T-helper 1 cell (primary cell): ENCODE results near the gene LRRC4C.

Experiments used
- DNase-seq, 5 donors: peaks; one replicate each; pipeline ENCODE4 v3.0.0-alpha.2; 2012 to 2020

Gene LRRC4C

DNA sequence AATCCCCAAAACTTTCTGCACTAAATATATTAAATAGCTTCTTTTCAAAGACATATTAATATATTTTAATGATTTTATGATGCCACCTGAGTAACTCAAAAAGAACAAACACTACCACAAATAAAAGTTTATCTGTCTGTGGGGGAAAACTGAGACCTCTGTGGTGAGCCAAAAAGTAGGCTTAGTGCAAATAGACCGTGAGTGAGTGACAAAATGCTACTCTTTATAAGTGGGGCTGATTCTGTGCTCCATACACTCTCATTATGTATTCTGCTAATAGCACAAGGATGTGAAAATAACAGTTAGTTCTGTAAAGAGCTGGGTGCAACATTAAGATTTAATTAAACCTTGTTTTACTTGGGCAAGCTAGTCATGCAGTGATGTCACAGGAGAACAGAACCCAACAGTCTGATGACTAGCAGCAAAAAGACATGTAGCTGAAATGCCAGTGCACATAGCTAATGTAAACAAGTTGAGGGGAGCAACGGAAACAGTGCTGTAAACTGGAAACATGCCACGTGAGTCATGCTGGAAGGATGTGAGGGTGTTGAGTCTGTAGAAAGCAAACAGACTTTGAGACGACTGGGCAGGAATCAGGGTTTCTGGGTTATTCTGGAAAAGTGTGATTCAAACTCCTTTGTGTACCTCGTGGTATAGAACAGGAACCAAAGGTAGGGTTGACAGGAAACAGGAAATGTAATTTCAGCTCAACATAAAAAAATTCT, 1130.4 kb downstream of the LRRC4C start:
- no peak for DNase-seq

DNA sequence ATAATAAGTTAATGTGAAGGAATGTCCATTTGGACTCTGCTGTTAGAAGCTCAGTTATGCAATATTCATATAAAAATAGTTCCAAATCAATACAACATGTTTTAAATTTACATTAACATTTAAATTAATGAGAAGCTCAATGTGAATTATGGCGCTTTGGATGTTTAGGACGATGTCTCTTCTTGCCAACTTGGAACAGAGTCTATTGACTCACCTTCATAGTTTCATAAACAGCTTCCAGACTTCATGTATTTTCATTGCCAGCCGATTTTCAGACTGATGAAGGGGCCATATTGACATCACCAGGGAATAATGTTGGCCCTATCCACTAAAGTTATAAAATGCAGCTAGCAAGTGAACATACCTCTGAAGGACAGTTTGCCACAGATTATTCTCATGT, 1136.2 kb downstream of the LRRC4C start:
- no peak for DNase-seq

DNA sequence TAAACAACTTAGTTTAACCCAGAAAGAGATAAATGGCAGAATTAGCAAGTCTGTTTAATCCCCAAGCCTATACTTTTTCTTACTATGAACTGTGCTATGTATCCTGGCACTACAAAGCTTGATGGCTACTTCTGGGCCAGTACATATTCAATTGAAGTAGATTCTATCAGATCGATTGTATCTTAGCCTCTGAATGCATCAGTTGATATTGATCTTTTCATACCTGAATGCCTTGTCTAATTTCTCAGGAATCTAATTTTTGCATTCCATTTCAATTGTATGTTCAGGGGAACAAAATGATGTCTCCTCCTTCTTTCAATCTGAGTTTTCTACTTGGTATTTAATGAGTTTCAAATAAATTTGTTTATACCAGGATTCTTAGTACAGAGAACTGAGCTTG, 1137.9 kb downstream of the LRRC4C start:
- DNase-seq: no peak

DNA sequence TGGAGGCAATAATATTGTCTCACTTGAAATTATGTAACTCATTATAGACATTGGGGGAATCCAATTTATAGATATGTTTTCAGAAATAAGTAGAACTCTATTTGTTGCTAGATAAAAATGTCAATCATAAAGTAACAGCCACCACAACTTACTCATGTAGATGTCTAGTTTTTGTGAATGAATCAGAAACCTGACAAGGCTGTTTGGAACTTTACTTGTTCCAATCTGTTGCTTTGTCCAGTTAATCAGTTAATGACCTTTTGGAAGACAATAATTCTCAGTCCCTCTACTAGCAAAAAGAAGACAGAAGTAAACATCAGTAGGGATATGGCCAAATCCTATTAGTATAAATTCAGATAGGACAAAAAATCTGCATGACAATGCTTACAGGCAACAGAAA, 1143.3 kb downstream of the LRRC4C start:
- no peak for DNase-seq

DNA sequence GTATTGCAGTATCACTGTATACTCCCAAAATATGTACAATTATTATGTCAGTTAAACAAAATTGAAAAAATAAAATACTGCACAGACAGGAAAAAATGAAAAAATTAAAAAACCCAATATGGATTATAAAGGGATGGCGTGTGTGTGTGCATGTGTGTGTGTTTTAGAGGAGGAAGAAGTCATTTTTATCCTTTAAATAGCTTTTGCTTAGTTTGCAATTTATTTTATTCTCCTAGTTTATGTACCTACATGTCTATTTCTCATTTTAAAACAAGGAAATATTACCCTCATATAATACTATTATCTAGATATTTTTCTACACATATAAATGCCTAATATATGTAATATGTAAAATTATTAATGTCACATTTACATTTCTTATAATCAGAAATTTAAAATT, 1144.3 kb downstream of the LRRC4C start:
- no peak for DNase-seq

DNA sequence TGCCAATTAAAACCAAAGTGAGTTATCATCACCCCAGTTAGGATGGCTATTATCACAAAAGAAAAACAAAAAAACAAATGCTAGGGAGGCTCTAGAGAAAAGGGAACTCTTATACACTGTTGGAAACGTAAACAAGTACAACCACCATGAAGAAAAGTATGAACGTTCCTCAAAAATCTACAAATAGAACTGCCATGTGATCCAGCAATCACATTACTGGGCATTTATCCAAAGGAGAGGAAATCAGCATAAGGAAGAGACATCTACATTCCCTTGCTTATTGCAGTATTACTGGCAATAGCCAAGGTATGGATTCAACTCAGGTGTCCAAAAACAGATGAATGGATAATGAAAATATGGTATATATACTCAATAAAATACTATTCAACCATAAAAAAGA, 1145.1 kb downstream of the LRRC4C start:
- DNase-seq: no peak

DNA sequence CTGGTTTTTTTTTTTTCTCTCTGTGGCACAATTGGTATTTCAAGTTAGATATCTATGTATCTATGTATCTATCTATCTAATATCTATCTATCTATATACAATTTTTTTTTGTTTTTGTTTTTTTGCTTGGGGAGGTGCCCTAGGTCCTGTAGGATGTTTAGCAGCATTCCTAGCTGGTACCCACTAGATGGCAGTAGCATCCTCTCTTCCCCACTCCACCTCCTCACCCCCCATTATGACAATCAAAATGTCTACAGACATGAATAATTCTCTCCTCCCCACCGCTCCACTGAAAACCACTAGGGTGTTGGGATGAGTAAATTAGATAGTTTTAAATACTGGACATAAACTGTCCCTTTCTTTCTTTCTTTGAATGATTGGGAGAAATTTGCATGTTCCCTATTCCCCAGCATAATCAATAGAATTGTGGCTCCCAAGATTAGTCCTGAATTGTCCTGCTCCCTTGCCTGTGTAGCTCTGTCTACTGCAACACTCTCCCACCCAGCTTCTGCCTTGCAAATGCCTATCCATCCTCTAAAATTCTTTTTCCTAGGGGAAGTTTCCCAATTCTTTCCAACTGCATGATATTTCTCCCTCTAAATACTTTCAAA, 1152.4 kb downstream of the LRRC4C start:
- DNase-seq: no peak

DNA sequence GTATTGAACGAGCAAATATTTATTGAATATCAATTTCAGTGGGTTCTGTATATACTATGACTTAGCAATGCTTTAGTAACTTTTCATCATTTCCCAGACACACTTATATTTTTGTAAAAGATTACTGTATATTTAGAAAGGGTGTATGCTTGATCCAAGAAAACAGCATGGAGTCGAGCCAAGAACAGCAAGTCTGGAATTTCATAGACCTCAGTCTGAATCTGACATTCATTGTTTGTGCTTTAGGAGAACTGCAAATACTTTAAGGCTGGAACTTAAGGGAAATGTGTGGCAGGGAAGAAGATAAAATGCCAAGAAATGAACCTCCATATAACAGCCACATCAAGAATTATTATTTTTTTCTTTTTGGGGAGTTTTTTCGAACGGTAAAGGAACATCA, 1156.8 kb downstream of the LRRC4C start:
- no peak for DNase-seq

DNA sequence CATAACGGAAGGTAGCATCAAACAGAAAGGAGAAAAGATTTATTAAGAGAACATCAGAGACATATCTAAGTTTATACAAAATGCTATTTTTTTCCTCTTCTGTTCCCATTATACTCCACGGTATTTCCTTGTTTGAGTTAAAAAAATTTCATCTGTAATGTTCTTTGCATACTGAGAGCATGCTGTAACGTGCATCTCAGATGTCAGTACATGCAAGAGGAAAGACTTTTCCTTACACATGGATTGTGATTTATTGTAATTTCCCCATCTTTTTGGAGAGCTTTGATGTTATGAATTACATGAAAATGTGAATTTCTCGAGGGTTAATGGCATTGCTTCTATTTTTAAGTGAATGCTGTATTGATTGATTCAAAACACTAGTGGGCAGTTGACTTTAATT, 1164.0 kb downstream of the LRRC4C start:
- DNase-seq: no peak

DNA sequence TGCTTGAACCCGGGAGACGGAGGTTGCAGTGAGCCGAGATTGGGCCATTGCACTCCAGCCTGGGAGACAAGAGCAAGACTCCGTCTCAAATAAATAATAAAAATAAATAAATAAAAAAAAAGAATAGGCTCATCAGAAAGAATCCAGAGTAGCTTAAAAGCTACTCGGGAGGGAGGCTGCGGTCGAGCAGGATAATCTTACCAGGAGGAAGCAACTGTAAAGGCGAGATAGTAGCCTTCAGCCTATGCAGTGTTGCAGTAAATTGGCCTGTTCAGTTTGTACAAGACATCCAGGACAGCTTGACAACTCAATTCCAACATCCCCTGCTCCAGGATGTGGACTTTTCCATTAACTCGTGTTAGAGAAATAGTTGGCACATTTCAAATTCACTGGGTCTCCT, 1164.7 kb downstream of the LRRC4C start:
- no peak for DNase-seq

DNA sequence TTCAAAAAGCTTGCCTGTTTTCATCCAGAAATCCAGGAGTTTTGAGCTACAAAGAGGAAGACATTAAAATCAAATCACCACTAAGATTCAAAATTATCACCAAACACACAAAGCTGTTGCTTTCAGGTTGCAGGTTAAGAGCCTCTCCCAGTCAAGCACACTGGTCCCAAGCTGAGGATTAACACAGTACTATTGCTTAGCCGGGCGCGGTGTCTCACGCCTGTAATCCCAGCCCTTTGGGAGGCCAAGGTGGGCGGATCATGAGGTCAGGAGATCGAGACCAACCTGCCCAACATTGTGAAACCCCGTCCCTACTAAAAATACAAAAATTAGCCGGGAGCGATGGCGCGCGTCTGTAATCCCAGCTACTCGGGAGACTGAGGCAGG, 1165.1 kb downstream of the LRRC4C start:
- DNase-seq: no peak

DNA sequence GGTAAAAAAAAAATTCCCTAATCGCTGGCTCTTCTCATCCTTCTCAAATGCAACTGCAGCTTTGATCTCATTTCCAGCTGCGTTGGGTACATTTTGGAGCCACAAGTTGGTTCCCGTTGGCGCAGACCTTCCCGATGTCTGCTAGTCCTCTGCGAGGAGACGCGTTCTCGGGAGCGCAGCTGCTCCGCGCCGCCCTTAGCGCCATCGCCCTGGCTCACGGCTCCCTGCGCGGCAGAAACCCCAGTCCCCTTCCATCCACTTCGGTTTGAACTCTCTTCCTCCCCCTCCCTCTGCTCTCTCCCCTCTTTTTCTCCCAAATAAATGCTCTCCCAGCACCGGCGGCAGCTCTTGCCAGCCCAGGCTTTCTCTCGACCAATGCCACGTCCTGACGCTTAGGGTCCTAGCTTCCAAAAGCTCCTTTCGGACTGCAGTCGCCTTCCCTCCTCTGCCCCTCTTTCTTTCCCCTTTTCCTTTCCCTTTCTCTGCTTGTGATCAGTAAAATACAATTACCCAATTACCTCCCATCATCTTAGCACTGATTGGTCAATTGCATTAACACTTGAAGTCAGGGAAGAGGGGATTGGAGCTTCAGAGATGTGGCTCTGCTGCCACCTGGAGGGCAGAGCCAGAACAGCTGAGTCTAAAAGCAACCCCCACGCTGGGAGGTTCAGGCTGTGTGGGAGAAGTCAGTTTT, 1165.7 kb downstream of the LRRC4C start:
- peak in 1 of 5 donors; percentile 33 for DNase-seq

DNA sequence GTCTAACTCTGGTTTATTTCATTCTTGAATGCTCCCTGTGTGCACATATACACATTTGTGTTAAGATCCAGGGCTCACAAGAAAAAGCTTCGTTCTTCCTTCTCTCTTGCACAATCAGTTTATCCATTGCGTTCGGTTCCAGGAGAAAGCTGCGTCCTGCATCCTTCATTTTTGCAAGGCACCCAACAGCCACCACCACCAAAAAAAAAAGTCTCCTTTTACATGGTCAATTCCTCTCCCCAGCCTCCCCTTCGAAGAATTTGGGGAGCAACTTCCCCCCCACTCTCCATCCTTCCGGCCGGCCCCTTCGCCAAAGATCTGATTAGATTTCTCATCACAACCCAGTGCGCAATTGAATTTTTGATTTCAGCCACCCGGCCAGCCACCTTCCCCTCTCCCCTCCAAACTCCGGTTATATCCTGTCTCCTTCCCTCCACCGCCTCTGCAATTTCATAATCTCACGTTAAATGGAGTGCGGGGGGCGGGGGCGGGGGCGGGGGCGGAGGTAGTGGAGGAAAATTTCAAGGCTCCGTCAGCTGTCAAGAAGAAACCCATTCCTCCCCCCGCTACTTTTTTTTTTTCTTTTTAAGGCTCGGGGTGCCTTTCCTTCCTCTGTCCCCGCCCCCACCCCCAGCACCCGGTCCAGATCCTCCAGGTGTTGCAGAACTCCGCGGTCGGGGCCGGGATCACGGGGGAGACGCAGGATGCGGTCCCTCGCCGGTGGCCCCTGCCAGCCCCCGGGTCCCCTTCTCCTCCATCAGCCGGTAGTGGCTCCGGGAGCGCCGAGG, 1166.5 kb downstream of the LRRC4C start:
- no peak for DNase-seq

DNA sequence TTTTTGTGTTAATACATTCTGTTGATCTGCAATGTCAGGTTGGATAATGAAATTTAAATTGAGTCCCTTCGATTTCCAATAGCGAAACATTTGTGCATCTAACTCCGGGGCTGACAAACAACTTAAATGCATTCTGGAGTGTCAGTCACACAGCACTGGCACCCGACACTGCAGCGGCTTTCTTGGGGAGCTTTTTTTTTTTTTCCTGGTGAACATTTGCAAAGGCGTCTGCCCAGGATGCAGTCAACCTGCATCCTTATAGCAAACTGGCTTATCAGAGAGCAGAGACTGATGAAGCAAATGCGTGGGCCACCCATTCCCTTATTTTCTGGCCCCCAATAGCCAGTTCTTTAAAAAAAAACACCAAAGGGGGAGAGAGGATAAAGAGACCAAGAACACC, 1167.7 kb downstream of the LRRC4C start:
- DNase-seq: no peak

DNA sequence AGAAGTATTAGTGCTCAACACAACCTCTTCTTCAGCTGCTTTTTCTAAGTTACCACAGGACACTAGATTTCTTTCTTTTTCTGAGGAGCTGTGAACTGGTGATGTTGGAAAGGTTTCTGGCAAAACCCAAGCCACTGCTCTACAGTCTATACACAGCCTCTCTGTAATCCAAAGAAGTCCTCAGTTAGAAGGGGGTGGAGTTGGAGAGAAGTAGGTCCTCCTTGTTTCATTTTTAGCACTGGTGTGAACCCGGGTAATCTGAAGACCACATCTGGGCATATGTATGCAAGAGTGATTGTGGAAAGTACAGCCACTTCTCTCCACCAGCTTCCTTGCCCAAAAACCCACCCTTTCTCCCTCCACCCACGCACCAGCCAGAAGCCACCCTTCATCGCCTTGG, 1168.1 kb downstream of the LRRC4C start:
- no peak for DNase-seq

DNA sequence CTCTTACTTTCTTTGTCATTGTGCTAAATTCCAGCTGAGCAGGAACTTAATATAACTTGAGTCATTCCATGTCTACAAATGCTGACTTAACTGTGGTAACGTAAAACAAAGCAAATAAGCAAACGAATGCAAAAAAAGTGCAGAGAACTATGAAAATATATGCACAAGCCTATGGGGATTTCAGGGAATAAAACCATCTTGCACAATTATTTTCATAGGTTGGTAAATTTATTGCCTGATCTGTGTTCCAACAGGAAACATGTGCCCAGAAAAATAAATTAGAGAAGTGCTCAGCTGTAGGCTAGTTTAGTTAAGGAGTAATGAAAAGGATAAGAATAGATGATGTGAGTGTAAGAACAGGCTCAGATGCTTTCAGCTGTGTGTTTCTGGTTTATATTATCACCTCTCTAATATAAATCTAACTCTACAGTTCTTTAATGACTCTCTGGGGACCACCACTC, 1169.3 kb downstream of the LRRC4C start:
- DNase-seq: no peak

DNA sequence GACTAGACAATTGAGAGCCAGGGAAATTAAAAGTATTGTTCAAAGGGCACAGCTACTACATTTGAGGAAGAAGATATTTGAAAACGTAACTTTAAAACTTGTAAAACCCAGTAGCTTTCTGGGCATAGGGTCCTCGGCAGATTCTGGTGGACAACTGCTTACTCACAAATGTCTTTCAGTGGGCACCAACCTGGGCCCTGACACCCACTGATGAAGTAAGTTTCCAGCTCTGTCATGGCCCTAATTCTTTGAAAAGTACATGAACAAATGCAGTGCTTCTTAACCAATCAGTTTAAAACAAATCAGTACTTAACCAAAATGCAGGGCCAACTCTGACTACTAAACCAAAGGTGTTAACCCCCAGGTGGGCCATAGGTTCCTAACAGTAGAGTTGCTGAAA, 1170.1 kb downstream of the LRRC4C start:
- no peak for DNase-seq

DNA sequence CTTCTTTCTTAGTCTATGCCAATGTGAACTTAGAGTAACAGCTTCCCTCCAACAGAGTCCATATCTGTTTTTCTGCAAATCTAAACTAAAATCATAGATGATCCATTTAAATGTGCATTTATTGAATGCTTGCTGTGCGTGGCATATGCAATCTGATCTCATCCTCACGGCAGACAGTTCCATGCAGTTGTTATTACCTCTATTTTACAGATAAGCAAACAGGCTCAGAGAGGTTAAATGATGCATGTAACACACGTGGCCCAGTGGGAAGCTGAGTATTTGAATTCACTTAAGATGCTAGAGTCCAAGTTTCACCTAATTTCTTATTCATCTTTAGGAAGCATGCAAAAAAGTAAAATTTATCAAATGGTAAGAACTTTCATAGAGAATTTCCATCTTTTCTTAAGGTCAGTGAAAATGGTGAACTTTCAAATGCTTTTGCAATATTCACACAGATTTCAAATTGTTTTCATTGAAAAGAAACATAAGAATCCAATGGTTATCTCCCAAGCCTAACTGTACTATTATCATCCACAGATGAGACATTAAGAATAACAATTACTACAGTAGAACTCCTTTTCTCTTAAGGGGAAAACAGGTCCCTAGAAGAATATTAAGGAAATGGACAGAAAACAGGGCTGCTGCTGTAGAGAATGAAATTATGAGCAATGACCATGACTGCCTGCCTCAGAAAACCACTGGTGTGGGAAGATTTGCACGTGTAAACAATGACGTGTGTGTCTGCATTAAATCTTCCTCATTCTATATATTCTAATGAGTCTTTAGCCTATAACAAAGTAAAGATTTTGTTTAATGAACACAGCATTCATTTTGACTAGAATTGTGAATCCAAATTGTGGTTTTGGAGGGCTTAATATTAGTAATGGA, 1171.3 kb downstream of the LRRC4C start:
- DNase-seq: no peak

DNA sequence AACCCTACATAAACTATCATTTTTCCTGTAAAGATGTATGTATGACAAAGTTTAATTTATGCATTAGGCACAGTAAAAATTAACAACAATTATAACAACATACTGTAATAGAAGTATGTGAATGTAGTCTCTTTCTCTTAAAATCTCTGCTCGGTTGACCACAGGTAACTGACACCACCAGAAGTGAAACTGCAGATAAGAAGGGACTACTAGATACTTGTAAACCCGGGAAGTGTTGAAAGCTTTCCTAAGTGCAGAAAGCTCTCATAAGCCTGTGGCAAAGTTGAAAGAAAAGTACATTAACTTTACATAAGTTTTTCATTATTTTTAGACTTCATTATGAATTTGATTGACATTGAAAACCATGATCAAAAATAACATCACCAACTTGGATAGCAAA, 1173.3 kb downstream of the LRRC4C start:
- DNase-seq: no peak

DNA sequence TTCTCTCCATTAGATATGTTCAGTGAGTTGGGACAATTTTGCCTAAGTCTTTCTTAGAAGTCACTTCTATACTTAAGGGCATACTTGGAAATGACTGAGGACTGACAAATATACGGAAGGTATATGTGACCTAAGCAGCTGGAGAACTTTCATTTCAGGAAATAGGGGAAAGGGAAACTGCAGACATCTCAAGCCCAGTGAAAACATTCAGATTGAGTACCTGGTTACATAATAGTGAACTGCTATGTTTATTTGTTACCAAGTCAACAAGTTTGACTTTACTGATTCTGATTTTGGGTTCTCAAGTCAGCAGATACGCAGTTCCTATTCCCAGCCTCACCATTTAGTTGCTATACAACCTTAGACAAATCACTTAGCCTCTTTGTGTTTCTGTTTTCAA, 1173.9 kb downstream of the LRRC4C start:
- no peak for DNase-seq

DNA sequence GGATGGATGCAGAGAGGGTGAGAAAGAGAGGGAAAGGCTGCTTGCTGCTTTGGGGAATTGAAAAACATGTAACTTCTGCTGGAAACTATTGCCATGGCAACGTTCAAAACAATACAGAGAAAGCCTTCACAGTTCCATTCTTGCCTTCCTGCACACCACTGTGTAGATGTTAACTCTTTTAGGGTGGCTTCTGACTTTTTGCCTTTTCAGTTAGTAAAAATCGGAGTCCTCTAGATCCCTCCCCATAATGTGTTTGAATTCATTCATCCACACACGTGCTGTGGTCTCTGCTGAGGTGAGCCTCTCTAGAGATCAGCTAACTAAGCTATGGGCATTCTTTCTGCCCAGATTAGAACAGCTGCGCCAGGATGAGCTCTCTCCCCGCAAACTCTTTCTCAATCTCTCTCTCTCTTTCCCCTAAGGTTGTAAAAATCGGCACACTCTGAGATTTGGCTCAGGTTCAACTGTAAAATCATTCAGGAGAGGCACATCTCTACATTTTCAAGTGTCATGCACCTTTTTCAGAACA, 1178.3 kb downstream of the LRRC4C start:
- no peak for DNase-seq
